HG02610 (cell line): ENCODE results near the gene PREX1.
"Not testable (repeated sequence)": the region's sequence is repeated elsewhere in the genome, so short reads cannot be mapped to it uniquely, and the experiment has no call there.

Experiments
- ATAC-seq: cut with Tn5 transposase; IDR thresholded peaks from one replicate; pipeline ENCODE4 v1.9.1; 2021; ENCODE audit warnings: mild to moderate bottlenecking, moderate library complexity; ENCODE audit not compliant: unreplicated experiment

Gene PREX1

GRCh38 chr20:48813930-48814546 lies 13.8 kb downstream of the PREX1 start:
- ATAC-seq: no peak

GRCh38 chr20:48813446-48813747 lies 14.4 kb downstream of the PREX1 start:
- ATAC-seq: no peak

- ATAC-seq: no peak
These were observed 15.0 kb downstream of the PREX1 start for GRCh38 chr20:48812600-48813445.

- ATAC-seq: not testable (repeated sequence)
These were observed 15.7 kb downstream of the PREX1 start for GRCh38 chr20:48812114-48812513.

GRCh38 chr20:48809673-48810072 lies 18.1 kb downstream of the PREX1 start:
- no peak for ATAC-seq

- ATAC-seq: no peak
These were observed 19.3 kb downstream of the PREX1 start for GRCh38 chr20:48808382-48809034.

GRCh38 chr20:48807586-48808381 lies 20.0 kb downstream of the PREX1 start:
- ATAC-seq: no peak

- no peak for ATAC-seq
These were observed 20.7 kb downstream of the PREX1 start for GRCh38 chr20:48807051-48807450.

- ATAC-seq: no peak
These were observed 22.1 kb downstream of the PREX1 start for GRCh38 chr20:48805716-48806115.

- ATAC-seq: no peak
These were observed 22.5 kb downstream of the PREX1 start for GRCh38 chr20:48805286-48805685.

- no peak for ATAC-seq
These were observed 23.4 kb downstream of the PREX1 start for GRCh38 chr20:48804300-48804980.

- no peak for ATAC-seq
These were observed 24.4 kb downstream of the PREX1 start for GRCh38 chr20:48803176-48804053.

- ATAC-seq: no peak
These were observed 25.2 kb downstream of the PREX1 start for GRCh38 chr20:48802647-48803046.

GRCh38 chr20:48802216-48802615 lies 25.6 kb downstream of the PREX1 start:
- no peak for ATAC-seq

- no peak for ATAC-seq
These were observed 26.6 kb downstream of the PREX1 start for GRCh38 chr20:48801197-48801596.

- no peak for ATAC-seq
These were observed 27.6 kb downstream of the PREX1 start for GRCh38 chr20:48800177-48800576.

GRCh38 chr20:48799328-48800105 lies 28.3 kb downstream of the PREX1 start:
- ATAC-seq: no peak

- ATAC-seq: no peak
These were observed 29.7 kb downstream of the PREX1 start for GRCh38 chr20:48797850-48798747.
